NCI-H524 (cell line): ENCODE data around the gene BRICD5.

Experiments
- DNase-seq, 2 experiments: peaks; one replicate each; lab custom pipeline; 2025; lab: John Stamatoyannopoulos, UW

Gene BRICD5

GRCh38 chr16:2237493-2238149 is 27.0 kb upstream of the BRICD5 start:
- DNase-seq = no peak

DNA sequence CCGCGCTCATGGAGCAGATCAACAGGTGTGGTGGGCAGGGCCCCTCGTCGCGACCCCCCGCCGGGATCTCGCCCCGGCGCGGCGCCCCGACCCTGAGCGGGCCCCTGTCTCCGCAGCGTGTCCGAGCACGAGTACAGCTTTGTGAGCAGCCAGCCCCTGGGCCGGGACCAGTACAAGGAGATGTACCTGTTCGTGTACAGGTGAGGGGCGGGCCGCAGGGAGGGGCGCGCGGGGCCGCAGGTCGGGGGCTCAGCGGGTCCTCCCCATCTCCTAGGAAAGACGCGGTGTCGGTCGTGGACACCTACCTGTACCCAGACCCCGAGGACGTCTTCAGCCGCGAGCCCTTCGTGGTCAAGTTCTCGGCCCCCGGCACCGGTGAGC is 26.4 kb upstream of the BRICD5 start:
- DNase-seq = no peak

DNA sequence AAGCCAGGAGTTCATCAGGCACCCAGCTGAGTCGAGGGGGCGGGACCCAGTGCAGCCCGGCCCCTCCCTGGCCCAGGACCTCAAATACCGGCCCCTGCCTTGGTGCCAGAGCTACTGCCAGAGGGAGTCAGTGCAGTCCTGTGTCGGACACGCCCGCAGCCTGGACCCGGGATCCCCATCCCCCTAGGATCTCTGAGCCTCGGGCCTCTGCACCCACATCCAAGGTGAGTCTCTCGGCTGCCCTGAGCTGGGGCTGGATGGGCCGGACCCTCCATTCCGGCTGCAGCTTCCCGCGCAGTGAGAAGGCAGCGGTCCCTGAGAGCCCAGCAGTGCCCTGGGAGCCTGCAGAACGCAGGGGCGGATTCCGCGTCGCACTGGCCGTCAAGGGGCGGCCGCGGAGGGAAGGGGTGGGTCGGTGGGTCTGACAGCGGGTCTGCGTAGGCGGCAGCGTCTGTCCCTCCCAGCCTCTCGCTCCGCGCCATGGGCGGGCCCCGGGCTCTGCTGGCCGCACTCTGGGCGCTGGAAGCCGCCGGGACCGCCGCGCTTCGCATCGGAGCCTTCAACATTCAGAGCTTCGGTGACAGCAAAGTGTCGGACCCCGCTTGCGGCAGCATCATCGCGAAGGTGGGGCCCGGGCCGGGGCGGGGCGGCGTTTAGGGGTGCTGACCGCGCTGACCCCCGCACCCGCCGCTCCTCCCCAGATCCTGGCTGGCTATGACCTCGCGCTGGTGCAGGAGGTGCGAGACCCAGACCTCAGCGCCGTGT is 25.9 kb upstream of the BRICD5 start, which contains the start of gene DNASE1L2:
DNASE1L2 (plus strand) TSS at position 108 of the 765 bp plus-strand sequence; CDS start at position 481, 373 bp downstream.
- peak in 1 of 2 experiments; percentile 39 for DNase-seq

GRCh38 chr16:2235695-2236336 is 25.2 kb upstream of the BRICD5 start:
- DNase-seq = no peak

GRCh38 chr16:2235234-2235651 is 24.6 kb upstream of the BRICD5 start:
- no peak for DNase-seq

GRCh38 chr16:2234813-2235170 is 24.1 kb upstream of the BRICD5 start:
- no peak for DNase-seq

- DNase-seq = no peak
Measured at GRCh38 chr16:2233872-2234812, 23.5 kb upstream of the BRICD5 start.

DNA sequence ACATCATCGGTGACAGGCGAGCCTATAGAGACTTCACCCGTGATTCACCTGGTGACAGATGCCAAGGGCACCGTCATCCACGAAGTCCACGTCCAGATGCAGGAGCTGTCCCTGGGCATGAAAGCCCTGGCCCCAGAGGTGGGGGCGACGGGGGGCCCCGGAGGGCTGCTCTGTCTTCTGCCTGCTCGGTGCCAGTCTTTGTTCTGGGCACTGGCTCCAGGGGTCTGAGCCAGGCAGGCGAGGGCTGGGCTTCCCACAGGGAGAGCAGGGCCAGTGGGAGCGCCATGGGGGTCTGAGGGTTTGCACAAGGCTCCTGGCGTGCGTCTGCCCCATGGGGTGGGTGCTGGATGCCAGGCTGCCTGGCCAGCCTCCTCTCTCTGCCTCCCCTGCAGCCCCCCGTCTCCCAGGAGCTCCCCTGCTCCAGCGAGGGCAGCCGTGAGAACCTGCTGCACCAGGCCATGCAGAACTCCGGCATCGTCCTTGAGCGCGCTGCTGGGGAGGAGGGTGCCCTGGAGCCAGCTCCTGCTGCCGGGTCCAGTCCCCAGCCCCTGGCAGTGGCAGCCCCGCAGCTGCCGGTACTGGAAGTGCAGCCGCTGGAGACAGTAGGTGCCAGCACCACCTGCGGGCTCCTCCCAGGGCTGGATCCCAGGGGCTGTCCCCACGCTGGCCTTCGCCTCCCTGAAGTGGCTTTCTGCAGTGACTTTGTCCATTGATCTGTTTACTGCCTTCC is 22.5 kb upstream of the BRICD5 start:
- no peak for DNase-seq

GRCh38 chr16:2232094-2232990 is 21.7 kb upstream of the BRICD5 start:
- DNase-seq = no peak

GRCh38 chr16:2231016-2231931 is 20.6 kb upstream of the BRICD5 start:
- no peak for DNase-seq

- no peak for DNase-seq
Measured at GRCh38 chr16:2230376-2230775, 19.7 kb upstream of the BRICD5 start.

- DNase-seq = no peak
Measured at GRCh38 chr16:2229632-2230250, 19.1 kb upstream of the BRICD5 start.

GRCh38 chr16:2229091-2229490 is 18.4 kb upstream of the BRICD5 start:
- DNase-seq = no peak

DNA sequence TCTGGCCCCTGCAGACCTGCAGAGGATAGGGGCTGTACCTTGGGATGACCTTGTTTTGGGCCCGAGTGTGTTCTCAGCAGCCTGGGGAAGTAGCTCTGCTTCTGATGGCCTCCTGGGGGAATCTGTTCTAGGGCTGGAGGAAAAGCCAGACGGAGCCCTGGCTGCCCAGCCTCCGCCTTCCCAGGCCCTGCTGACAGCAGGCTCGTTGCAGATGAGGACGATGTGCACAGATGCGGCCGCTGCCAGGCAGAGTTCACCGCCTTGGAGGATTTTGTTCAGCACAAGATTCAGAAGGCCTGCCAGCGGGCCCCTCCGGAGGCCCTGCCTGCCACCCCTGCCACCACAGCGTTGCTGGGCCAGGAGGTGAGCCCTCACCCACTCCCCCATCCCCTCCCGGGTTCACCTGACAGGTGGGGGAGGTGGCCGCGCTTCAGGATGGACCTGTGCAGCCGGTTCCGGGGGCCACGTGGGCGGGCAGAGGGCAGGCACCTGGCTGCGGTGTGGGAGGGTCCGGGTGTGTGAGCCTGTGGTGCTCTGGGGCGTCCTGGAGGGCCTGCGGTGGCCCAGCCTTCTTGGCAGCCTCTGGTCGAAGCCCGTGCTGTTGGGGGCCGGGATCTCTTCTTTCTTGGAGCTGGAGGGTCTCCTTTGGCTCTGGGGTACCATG is 17.6 kb upstream of the BRICD5 start:
- DNase-seq = no peak

- no peak for DNase-seq
Measured at GRCh38 chr16:2226918-2227317, 16.3 kb upstream of the BRICD5 start.

DNA sequence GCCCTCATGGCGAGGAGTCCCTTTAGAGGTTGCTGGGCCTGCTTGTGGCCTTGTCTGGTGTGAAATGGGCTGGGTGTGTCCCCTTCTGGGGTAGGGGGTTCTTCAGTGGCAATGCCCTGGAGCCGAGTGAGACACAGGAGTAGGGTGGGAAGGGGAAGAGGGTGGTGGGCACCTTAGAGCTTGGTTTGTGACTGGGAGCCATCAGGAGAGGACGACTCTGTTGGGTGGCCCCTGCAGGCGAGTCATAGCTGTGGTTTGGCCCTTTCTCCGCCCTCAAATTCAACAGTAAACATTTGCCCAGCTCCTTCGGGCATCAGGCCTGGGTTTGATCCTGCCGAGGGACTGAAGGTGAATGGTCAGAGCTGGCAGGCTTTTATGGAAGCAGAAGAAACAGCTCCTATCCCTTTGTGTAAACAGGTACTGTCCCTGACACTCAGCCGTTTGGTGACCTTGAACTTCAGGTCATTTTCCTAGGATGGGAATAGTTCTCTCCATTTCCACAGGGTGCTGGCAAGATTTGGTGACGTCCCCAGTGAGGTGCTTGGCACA is 15.7 kb upstream of the BRICD5 start:
- DNase-seq = no peak

DNA sequence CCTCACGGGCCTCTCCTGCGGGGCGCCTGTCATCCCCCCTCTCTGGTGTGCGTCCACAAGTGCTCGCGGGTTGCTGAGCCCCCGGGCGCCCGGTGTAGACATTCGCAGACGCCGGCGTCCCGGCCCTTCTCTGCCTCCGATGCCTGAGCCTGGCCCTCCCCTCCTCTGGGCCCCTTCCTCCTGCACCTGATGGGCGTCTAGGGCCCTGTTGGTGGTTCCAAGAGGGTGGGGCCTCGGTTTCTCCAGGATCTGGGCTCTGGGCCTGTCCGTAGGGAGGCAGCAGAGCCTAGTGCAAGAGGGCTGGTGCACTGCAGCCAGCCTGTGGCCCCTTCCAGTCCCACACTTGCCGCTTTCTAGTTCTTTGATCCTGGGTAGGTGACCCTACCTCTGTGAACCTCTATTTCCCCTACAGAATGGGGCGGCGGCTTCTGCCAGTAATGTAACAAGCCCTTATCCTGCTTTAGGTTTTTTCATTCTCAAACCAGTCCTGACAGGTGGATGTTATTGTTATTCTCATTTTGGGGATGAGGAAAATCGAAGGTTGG is 13.4 kb upstream of the BRICD5 start:
- DNase-seq = peak in 1 of 2 experiments; percentile 42
